SJSA1 (cell line): ENCODE results near the gene LLGL2. TPM values are rescaled to one million over a fixed set of nuclear protein-coding genes. Genes with fewer than 3 reads are reported as not detected.
A peak's percentile ranks its signal among the peaks of the same experiment; 100 is the strongest.
"Not testable (repeated sequence)": the region's sequence is repeated elsewhere in the genome, so short reads cannot be mapped to it uniquely, and the experiment has no call there.

Experiments used
- DNase-seq, 2 experiments: peaks; one replicate each; pipeline ENCODE4 v3.0.0-alpha.2; 2015 to 2020; ENCODE audit warnings: low spot score in 2 of 2, low read depth in 1 of 2
- H3K27ac ChIP-seq: fragments of 250-450 bp; sonication (Bioruptor Pico); 2 replicates; pipeline ENCODE4 v1.5.1; 2020; ENCODE audit warnings: mild to moderate bottlenecking, moderate library complexity
- H3K27me3 ChIP-seq: fragments of 250-450 bp; sonication (Bioruptor Pico); replicated peaks from 2 replicates; pipeline ENCODE4 v1.5.1; 2020; ENCODE audit warnings: mild to moderate bottlenecking, moderate library complexity
- H3K36me3 ChIP-seq: fragments of 250-450 bp; sonication (Bioruptor Pico); 2 replicates; pipeline ENCODE4 v1.5.1; 2020; ENCODE audit warnings: mild to moderate bottlenecking
- H3K4me1 ChIP-seq: fragments of 250-450 bp; sonication (Bioruptor Pico); replicated peaks from 2 replicates; pipeline ENCODE4 v1.6.1; 2021; ENCODE audit warnings: mild to moderate bottlenecking
- H3K4me3 ChIP-seq: fragments of 250-450 bp; sonication (Bioruptor Pico); 2 replicates; pipeline ENCODE4 v1.5.1; 2020; ENCODE audit warnings: mild to moderate bottlenecking
- H3K9me3 ChIP-seq: fragments of 250-450 bp; sonication (Bioruptor Pico); replicated peaks from 2 replicates; pipeline ENCODE4 v1.5.1; 2020; ENCODE audit warnings: mild to moderate bottlenecking
- total RNA-seq: library from RNA; depleted of rRNA; stranded (reverse); fragments of >200 nt; shearing (Covaris generic); gene quantifications from 2 replicates; pipeline ENCODE4 v1.2.3, GENCODE V29; 2014

Gene LLGL2
- total RNA-seq, 1 experiment from 2014 or later, result 6.6 TPM

GRCh38 chr17:75573994-75574393, 48.5 kb downstream of the LLGL2 start:
- Histone ChIP-seq H3K9me3 (no peaks in the 10 kb centered on the region), H3K36me3 (no peaks in the 10 kb centered on the region), H3K27me3 (no peaks in the 10 kb centered on the region; the same call in 1 of the 2 replicates), H3K27ac (no peak overlapping the region), H3K4me3 (no peak overlapping the region), H3K4me1 (no peaks in the 10 kb centered on the region)
- DNase-seq, result no peak

GRCh38 chr17:75574404-75575036, 49.0 kb downstream of the LLGL2 start:
- DNase-seq, result no peak
- H3K36me3 ChIP-seq, result no peaks in the 10 kb centered on the region
- H3K27ac ChIP-seq, result no peak overlapping the region
- no peak overlapping the region for H3K4me3 ChIP-seq
- no peaks in the 10 kb centered on the region for H3K4me1 ChIP-seq
- H3K9me3 ChIP-seq, result no peaks in the 10 kb centered on the region
- H3K27me3 ChIP-seq, result no peaks in the 10 kb centered on the region; the same call in 1 of the 2 replicates

GRCh38 chr17:75575197-75575596, 49.7 kb downstream of the LLGL2 start:
- Histone ChIP-seq H3K9me3 (peaks cover 3% of the 10 kb centered on the region; the same call in 1 of the 2 replicates), H3K4me3 (no peak overlapping the region), H3K4me1 (no peaks in the 10 kb centered on the region), H3K36me3 (no peaks in the 10 kb centered on the region), H3K27me3 (no peaks in the 10 kb centered on the region; the same call in 1 of the 2 replicates), H3K27ac (no peak overlapping the region)
- DNase-seq, result no peak

- Histone ChIP-seq H3K27ac (no peak overlapping the region), H3K36me3 (no peaks in the 10 kb centered on the region), H3K27me3 (no peaks in the 10 kb centered on the region; the same call in 1 of the 2 replicates), H3K4me3 (no peak overlapping the region), H3K9me3 (peaks cover 4% of the 10 kb centered on the region; the same call in 1 of the 2 replicates), H3K4me1 (no peaks in the 10 kb centered on the region)
- DNase-seq, result no peak
These were observed 50.2 kb downstream of the LLGL2 start for GRCh38 chr17:75575728-75576127.

- Histone ChIP-seq H3K36me3 (no peaks in the 10 kb centered on the region), H3K4me1 (no peaks in the 10 kb centered on the region), H3K4me3 (no peak overlapping the region), H3K27me3 (no peaks in the 10 kb centered on the region; the same call in 1 of the 2 replicates), H3K27ac (no peak overlapping the region), H3K9me3 (peaks cover 10% of the 10 kb centered on the region; the same call in 1 of the 2 replicates)
- DNase-seq, result no peak
These were observed 51.2 kb downstream of the LLGL2 start for GRCh38 chr17:75576661-75577060.

- not testable (repeated sequence) for H3K36me3 ChIP-seq, H3K4me3 ChIP-seq, DNase-seq, H3K9me3 ChIP-seq, H3K27ac ChIP-seq, H3K4me1 ChIP-seq, H3K27me3 ChIP-seq
These were observed 55.7 kb downstream of the LLGL2 start for GRCh38 chr17:75581121-75581725.

- Histone ChIP-seq H3K9me3 (peaks cover 13% of the 10 kb centered on the region; the same call in 1 of the 2 replicates), H3K27me3 (peaks cover 23% of the 10 kb centered on the region)
- not testable (repeated sequence) for H3K36me3 ChIP-seq, H3K4me1 ChIP-seq, DNase-seq, H3K27ac ChIP-seq, H3K4me3 ChIP-seq
These were observed 57.7 kb downstream of the LLGL2 start for GRCh38 chr17:75583197-75583596.

GRCh38 chr17:75584849-75585175, 59.3 kb downstream of the LLGL2 start:
- peaks cover 21% of the 10 kb centered on the region for H3K9me3 ChIP-seq
- no peak for DNase-seq
- H3K4me3 ChIP-seq, result no peak overlapping the region
- no peak overlapping the region for H3K27ac ChIP-seq
- H3K27me3 ChIP-seq, result peaks cover 30% of the 10 kb centered on the region
- H3K4me1 ChIP-seq, result peaks cover 16% of the 10 kb centered on the region
- peaks cover 7% of the 10 kb centered on the region for H3K36me3 ChIP-seq

- H3K27me3 ChIP-seq, result peaks cover 30% of the 10 kb centered on the region
- DNase-seq, result no peak
- peak within 1 kb of the TSS; percentile 41 for H3K4me3 ChIP-seq
- H3K4me1 ChIP-seq, result peaks cover 16% of the 10 kb centered on the region
- peaks cover 7% of the 10 kb centered on the region for H3K36me3 ChIP-seq
- H3K27ac ChIP-seq, result no peak within 1 kb of the TSS
- H3K9me3 ChIP-seq, result peaks cover 15% of the 10 kb centered on the region
These were observed 62.4 kb downstream of the LLGL2 start, which contains the start of gene MYO15B for GRCh38 chr17:75587675-75588595. TSS of gene MYO15B (plus strand) at chr17:75587800. CDS start at chr17:75588058, 258 bp downstream.

GRCh38 chr17:75588596-75589011, 63.1 kb downstream of the LLGL2 start:
- Histone ChIP-seq H3K36me3 (peaks cover 7% of the 10 kb centered on the region), H3K27ac (no peak overlapping the region), H3K4me3 (peak overlapping the region; percentile 41), H3K4me1 (peaks cover 16% of the 10 kb centered on the region), H3K27me3 (peaks cover 30% of the 10 kb centered on the region), H3K9me3 (peaks cover 15% of the 10 kb centered on the region)
- DNase-seq, result no peak

- H3K9me3 ChIP-seq, result peaks cover 15% of the 10 kb centered on the region
- peak overlapping the region; percentile 41 for H3K4me3 ChIP-seq
- peaks cover 16% of the 10 kb centered on the region for H3K4me1 ChIP-seq
- peaks cover 30% of the 10 kb centered on the region for H3K27me3 ChIP-seq
- H3K36me3 ChIP-seq, result peaks cover 7% of the 10 kb centered on the region
- DNase-seq, result peak; percentile 75 to 98
- no peak overlapping the region for H3K27ac ChIP-seq
These were observed 63.8 kb downstream of the LLGL2 start for GRCh38 chr17:75589012-75589918.

GRCh38 chr17:75589919-75590303, 64.4 kb downstream of the LLGL2 start:
- H3K9me3 ChIP-seq, result peaks cover 15% of the 10 kb centered on the region
- no peak for DNase-seq
- no peak overlapping the region for H3K27ac ChIP-seq
- H3K4me3 ChIP-seq, result no peak overlapping the region; the same call in 1 of the 2 replicates
- peaks cover 16% of the 10 kb centered on the region for H3K4me1 ChIP-seq
- H3K36me3 ChIP-seq, result peaks cover 7% of the 10 kb centered on the region
- H3K27me3 ChIP-seq, result peaks cover 30% of the 10 kb centered on the region

GRCh38 chr17:75590314-75590761, 64.8 kb downstream of the LLGL2 start:
- Histone ChIP-seq H3K4me1 (peaks cover 16% of the 10 kb centered on the region), H3K4me3 (no peak overlapping the region), H3K27me3 (peaks cover 30% of the 10 kb centered on the region), H3K27ac (no peak overlapping the region), H3K36me3 (peaks cover 7% of the 10 kb centered on the region), H3K9me3 (peaks cover 15% of the 10 kb centered on the region)
- DNase-seq, result no peak
